Measurements from ENCODE around the gene VSX1. TPM values are rescaled to one million over a fixed set of nuclear protein-coding genes. Genes with fewer than 3 reads are reported as not detected.

Gene VSX1
- total and polyA plus RNA-seq, 2 donors (not counting 1 experiment from before 2014, with no cell fraction given): not detected

GRCh38 chr20:25116739-25117458 is 35.0 kb upstream of the VSX1 start:
- H3K4me3 ChIP-seq (ENCODE audit: control extremely low read depth in 1 of 5, extremely low read depth in 1 of 5, insufficient read depth in 1 of 5, low read depth in 2 of 5, low read length in 4 of 5): no peak overlapping the region
- intact Hi-C loops (cut with micrococcal nuclease): no loop called here

More at GRCh38 chr20:25116739-25117458, 35.0 kb upstream of the VSX1 start:
- H4K20me1 ChIP-seq (ENCODE audit: control insufficient read depth, insufficient read depth, low read length, poor library complexity, severe bottlenecking): no peaks in the 10 kb centered on the region
- H3K36me3 ChIP-seq (replicated peaks in 1 of 2; ENCODE audit: control extremely low read depth in 1 of 2, control insufficient read depth in 1 of 2, extremely low read depth in 1 of 2, insufficient read depth in 2 of 2, low read length in 1 of 2): no peaks in the 10 kb centered on the region
- ChIA-PET POLR2A (no interaction called here), CTCF (no interaction called here)
- Mint-ChIP-seq H3K4me3 (no peak overlapping the region), H3K27me3 (peaks cover 32% of the 10 kb centered on the region), H3K9me3 (ENCODE audit: insufficient read depth) (no peaks in the 10 kb centered on the region), H3K27ac (no peak overlapping the region), H3K4me1 (no peaks in the 10 kb centered on the region)
- no peak for ATAC-seq (ENCODE audit: low read depth)
- H3K27ac ChIP-seq (ENCODE audit: low read length in 2 of 2): no peak overlapping the region
- H3K27me3 ChIP-seq (replicated peaks in 1 of 4; ENCODE audit: control extremely low read depth in 1 of 4, control insufficient read depth in 3 of 4, insufficient read depth in 4 of 4, low read length in 3 of 4): peaks cover 0 to 9% (median 3%) of the 10 kb centered on the region in 4 experiments
- no peaks in the 10 kb centered on the region for H3K4me1 ChIP-seq (ENCODE audit: control insufficient read depth in 2 of 2, insufficient read depth in 2 of 2, low read length in 2 of 2)
- H3K79me2 ChIP-seq (ENCODE audit: control insufficient read depth, insufficient read depth, low read length): no peaks in the 10 kb centered on the region
- TF ChIP-seq CTCF (IDR thresholded peaks at IDR 0.05) (no peak), EZH2 (IDR thresholded peaks at IDR 0.05; ENCODE audit: borderline replicate concordance, insufficient read depth, low read depth, low read length, poor library complexity, severe bottlenecking) (no peak)
- WGBS (ENCODE audit: insufficient coverage): 51% methylated on average over 11 of the region's 14 CpGs
- no peak overlapping the region for H3K4me2 ChIP-seq (replicated peaks; ENCODE audit: low read depth, low read length, poor library complexity, severe bottlenecking)
- peaks cover 0 to 9% (median 1%) of the 10 kb centered on the region in 3 donors for H3K9me3 ChIP-seq (ENCODE audit: control extremely low read depth in 1 of 3, control insufficient read depth in 2 of 3, insufficient read depth in 1 of 3, low read length in 2 of 3)
- DNase-seq: no peak
- no peak overlapping the region for H2AFZ ChIP-seq (ENCODE audit: insufficient read depth, low read depth, low read length, poor library complexity, severe bottlenecking)
- no peak overlapping the region for H3K9ac ChIP-seq (ENCODE audit: low read length)

Measured in B cell (primary cell).